Measurements from ENCODE around the gene SSBP4. TPM values are rescaled to one million over a fixed set of nuclear protein-coding genes. Genes with fewer than 3 reads are reported as not detected.

SSBP4 gene
- total RNA-seq, 1 experiment from 2014 or later, result 46.1 TPM

DNA sequence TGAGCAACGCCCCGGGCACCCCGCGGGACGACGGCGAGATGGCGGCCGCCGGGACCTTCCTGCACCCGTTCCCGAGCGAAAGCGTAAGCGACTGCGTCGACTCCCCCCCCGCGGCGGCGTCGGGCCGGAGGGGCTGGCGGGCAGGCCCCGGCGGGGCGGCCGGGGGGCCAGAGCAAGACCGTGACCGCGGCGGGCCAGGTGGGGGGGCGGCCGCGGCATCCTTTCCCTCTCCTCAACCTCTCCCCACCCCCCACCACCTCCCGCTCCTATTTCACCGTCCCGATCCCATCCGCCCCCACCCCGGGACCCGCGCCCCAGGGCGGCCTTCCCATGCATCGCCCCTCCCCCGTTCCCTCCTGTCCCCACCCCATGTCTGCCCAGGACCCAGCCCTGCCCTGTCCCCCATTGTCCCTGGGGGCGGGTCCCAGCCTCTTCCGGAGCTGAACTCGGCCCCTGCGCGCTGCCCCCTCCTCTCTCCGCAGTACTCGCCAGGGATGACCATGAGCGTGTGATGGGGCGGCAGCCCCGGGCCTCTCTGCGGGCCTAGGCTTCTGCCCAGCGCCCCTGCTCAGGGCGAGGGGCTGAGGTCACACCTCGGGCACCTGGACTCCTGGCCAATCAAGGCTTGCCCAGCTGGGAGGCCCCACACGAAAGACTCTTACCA, 14.7 kb downstream of the SSBP4 start:
- Histone ChIP-seq H2AFZ (ENCODE audit: low read length) (no peak overlapping the region), H3K14ac (ENCODE audit: insufficient read depth, low read length) (no peak overlapping the region), H3K79me1 (ENCODE audit: insufficient read depth, low read depth, low read length, poor library complexity, severe bottlenecking) (no peaks in the 10 kb centered on the region), H2BK20ac (ENCODE audit: low read depth, low read length, poor library complexity, severe bottlenecking) (no peak overlapping the region), H3K27me3 (ENCODE audit: insufficient read depth, low read length) (no peaks in the 10 kb centered on the region), H3K23ac (ENCODE audit: insufficient read length, low read depth, low read length) (no peak overlapping the region), H2BK120ac (ENCODE audit: low read depth, low read length, poor library complexity, severe bottlenecking) (no peak overlapping the region), H2BK12ac (ENCODE audit: insufficient read length, low read depth, low read length) (no peak overlapping the region), H3K18ac (ENCODE audit: insufficient read length, low read depth, low read length) (no peak overlapping the region), H3K4ac (ENCODE audit: low read depth, low read length) (no peak overlapping the region), H4K20me1 (ENCODE audit: control insufficient read depth, insufficient read depth, insufficient read length) (peaks cover 3% of the 10 kb centered on the region), H2AK5ac (ENCODE audit: insufficient read length, low read length) (no peak overlapping the region), H3K79me2 (ENCODE audit: insufficient read depth, low read length) (no peaks in the 10 kb centered on the region), H3K56ac (ENCODE audit: insufficient read length, low read depth, low read length) (no peak overlapping the region), H3K4me2 (ENCODE audit: insufficient read depth, insufficient read length, low read length) (no peak overlapping the region), H4K91ac (ENCODE audit: insufficient read length, low read depth, low read length) (no peak overlapping the region), H4K5ac (ENCODE audit: insufficient read length, low read depth, low read length) (no peak overlapping the region), H3K27ac (ENCODE audit: insufficient read length, low read depth, low read length) (no peak overlapping the region), H3K4me1 (ENCODE audit: insufficient read depth, low read length) (0 out of 2 replicates have a peak, but pooled peaks cover under 1% of the 10 kb centered on the region), H4K8ac (replicated peaks; ENCODE audit: insufficient read length, low read depth, low read length) (no peak overlapping the region), H3K9me3 (ENCODE audit: control insufficient read depth, low read depth, low read length) (no peaks in the 10 kb centered on the region), H2BK5ac (ENCODE audit: insufficient read length, low read length) (no peak overlapping the region), H2BK15ac (ENCODE audit: low read depth, low read length) (no peak overlapping the region), H3K23me2 (ENCODE audit: insufficient read length, low read depth, low read length, poor library complexity, severe bottlenecking) (peaks cover 16% of the 10 kb centered on the region), H3T11ph (ENCODE audit: low read length) (no peak overlapping the region), H3K9ac (ENCODE audit: extremely low read depth, insufficient read length, low read length) (no peak overlapping the region)
- no peak overlapping the region for H3K27ac Mint-ChIP-seq
- WGBS (ENCODE audit: extremely low coverage, insufficient read length, low lambda C conversion rate), result no CpG with 5 or more reads among the region's 60 CpGs
- TF ChIP-seq, protein P1, sequence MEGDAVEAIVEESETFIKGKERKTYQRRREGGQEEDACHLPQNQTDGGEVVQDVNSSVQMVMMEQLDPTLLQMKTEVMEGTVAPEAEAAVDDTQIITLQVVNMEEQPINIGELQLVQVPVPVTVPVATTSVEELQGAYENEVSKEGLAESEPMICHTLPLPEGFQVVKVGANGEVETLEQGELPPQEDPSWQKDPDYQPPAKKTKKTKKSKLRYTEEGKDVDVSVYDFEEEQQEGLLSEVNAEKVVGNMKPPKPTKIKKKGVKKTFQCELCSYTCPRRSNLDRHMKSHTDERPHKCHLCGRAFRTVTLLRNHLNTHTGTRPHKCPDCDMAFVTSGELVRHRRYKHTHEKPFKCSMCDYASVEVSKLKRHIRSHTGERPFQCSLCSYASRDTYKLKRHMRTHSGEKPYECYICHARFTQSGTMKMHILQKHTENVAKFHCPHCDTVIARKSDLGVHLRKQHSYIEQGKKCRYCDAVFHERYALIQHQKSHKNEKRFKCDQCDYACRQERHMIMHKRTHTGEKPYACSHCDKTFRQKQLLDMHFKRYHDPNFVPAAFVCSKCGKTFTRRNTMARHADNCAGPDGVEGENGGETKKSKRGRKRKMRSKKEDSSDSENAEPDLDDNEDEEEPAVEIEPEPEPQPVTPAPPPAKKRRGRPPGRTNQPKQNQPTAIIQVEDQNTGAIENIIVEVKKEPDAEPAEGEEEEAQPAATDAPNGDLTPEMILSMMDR (conservative IDR thresholded peaks at IDR 0.05), result no peak
- DNase-seq, result peak; percentile 89
- H3K9me3 Mint-ChIP-seq, result no peaks in the 10 kb centered on the region; a peak in 1 of 5 replicates
- H3K4me3 Mint-ChIP-seq, result peak overlapping the region; percentile 63 to 73
- H3K4me1 Mint-ChIP-seq, result peaks cover 22 to 30% of the 10 kb centered on the region in 2 experiments
- peaks cover 2% of the 10 kb centered on the region for H3K27me3 Mint-ChIP-seq (ENCODE audit: low read depth)
- peaks cover 2 to 21% (median 19%) of the 10 kb centered on the region in 3 experiments; a peak in 6 of 7 replicates for H3K36me3 Mint-ChIP-seq (ENCODE audit: insufficient read depth in 1 of 3, low read depth in 3 of 3)

Data from H9 (cell line).